Thyroid gland (tissue), 4 donors: ENCODE results near the gene KPTN.

Experiments used
- POLR2A ChIP-seq, 2 donors: fragments of 450-650 bp; IDR thresholded peaks; one replicate each; pipeline ENCODE4 v1.6.1; 2017; ENCODE audit warnings: antibody characterized with exemption in 2 of 2, mild to moderate bottlenecking in 2 of 2, moderate library complexity in 1 of 2
- TF ChIP-seq, protein P1 (sequence below), 6 experiments: fragments of 200-600 bp in 3 of 6; fragments of 450-650 bp in 3 of 6; sonication (generic) in 3 of 6; IDR thresholded peaks; one replicate each; pipeline ENCODE4 v1.5.1; 2016 to 2019; ENCODE audit warnings: antibody characterized with exemption in 6 of 6, mild to moderate bottlenecking in 2 of 6, inconsistent platforms in 1 of 6, moderate library complexity in 1 of 6

DNA sequence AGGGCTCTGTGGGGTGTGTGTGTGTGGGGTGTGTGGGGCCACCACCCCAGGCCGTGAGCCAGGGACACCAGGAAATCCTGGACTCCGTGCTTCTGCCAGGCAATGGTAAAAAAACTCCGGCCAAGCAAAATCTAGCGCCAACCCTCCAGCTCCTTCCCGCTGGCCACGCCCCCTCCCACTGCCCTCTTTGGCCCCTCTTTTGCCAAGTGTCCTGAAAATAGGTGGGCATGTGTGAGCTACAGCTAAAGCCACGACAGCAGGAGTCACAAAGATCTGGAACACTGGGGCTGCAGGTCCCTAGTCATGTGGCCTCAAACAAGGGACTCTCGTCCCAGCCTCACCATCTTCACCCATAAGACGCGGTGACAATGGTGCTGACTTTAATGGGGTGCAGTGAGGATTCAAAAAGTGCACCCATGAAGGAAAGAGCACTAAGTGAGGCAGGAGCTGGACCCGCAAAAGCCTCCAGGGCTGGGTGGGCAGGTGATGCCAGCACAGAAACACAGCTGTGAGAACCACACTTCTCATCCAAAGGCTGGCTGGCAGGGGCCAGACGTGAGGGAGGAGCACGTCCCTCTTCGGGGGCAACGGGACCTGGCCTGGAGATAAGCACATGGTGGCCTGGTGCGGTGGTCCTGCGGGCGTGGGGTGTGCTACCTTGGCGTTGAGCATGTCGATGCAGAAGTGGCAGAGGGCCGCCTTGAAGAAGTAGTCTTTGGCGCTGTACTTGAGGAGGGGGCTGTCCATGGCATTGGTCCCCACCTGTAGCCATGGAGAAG is 7.5 kb upstream of the KPTN start:
- TF ChIP-seq, protein P1, sequence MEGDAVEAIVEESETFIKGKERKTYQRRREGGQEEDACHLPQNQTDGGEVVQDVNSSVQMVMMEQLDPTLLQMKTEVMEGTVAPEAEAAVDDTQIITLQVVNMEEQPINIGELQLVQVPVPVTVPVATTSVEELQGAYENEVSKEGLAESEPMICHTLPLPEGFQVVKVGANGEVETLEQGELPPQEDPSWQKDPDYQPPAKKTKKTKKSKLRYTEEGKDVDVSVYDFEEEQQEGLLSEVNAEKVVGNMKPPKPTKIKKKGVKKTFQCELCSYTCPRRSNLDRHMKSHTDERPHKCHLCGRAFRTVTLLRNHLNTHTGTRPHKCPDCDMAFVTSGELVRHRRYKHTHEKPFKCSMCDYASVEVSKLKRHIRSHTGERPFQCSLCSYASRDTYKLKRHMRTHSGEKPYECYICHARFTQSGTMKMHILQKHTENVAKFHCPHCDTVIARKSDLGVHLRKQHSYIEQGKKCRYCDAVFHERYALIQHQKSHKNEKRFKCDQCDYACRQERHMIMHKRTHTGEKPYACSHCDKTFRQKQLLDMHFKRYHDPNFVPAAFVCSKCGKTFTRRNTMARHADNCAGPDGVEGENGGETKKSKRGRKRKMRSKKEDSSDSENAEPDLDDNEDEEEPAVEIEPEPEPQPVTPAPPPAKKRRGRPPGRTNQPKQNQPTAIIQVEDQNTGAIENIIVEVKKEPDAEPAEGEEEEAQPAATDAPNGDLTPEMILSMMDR (IDR thresholded peaks at IDR 0.05): no peak
- no peak for TF ChIP-seq POLR2A (IDR thresholded peaks at IDR 0.05)
